Hepatocyte (in vitro differentiated cells): ENCODE results near the gene HLA-B. TPM values are rescaled to one million over a fixed set of nuclear protein-coding genes. Genes with fewer than 3 reads are reported as not detected.

Experiments
- DNase-seq: peaks from one replicate; pipeline ENCODE4 v3.0.0-alpha.2; 2016; ENCODE audit warnings: low spot score
- H2AFZ ChIP-seq: fragments of 200-600 bp; sonication (generic); 2 replicates; pipeline ENCODE4 v1.6.0; 2016; ENCODE audit warnings: antibody characterized with exemption, mild to moderate bottlenecking
- H3K27ac ChIP-seq: fragments of 200-600 bp; sonication (generic); 2 replicates; pipeline ENCODE4 v1.5.1; 2016; ENCODE audit warnings: mild to moderate bottlenecking
- H3K27me3 ChIP-seq: fragments of 200-600 bp; sonication (generic); 2 replicates; pipeline ENCODE4 v1.6.1; 2016
- H3K36me3 ChIP-seq: fragments of 200-600 bp; sonication (generic); replicated peaks from 2 replicates; pipeline ENCODE4 v1.5.1; 2016; ENCODE audit warnings: low read depth; ENCODE audit not compliant: insufficient read depth
- H3K4me1 ChIP-seq: fragments of 200-600 bp; sonication (generic); 2 replicates; pipeline ENCODE4 v1.5.1; 2016; ENCODE audit warnings: mild to moderate bottlenecking, moderate library complexity; ENCODE audit not compliant: insufficient read depth
- H3K4me2 ChIP-seq: fragments of 200-600 bp; sonication (generic); 2 replicates; pipeline ENCODE4 v1.6.0; 2016
- H3K4me3 ChIP-seq: fragments of 200-600 bp; sonication (generic); 2 replicates; pipeline ENCODE4 v1.5.1; 2016; ENCODE audit warnings: mild to moderate bottlenecking
- H3K79me2 ChIP-seq: fragments of 200-600 bp; sonication (generic); 2 replicates; pipeline ENCODE4 v1.6.0; 2017; ENCODE audit warnings: mild to moderate bottlenecking
- H3K9me2 ChIP-seq: fragments of 200-600 bp; sonication (generic); replicated peaks from 2 replicates; pipeline ENCODE4 v1.6.0; 2017; ENCODE audit warnings: mild to moderate bottlenecking; ENCODE audit not compliant: insufficient read depth
- H3K9me3 ChIP-seq: fragments of 200-600 bp; sonication (generic); 2 replicates; pipeline ENCODE4 v1.5.1; 2016; ENCODE audit warnings: low read depth, mild to moderate bottlenecking
- H4K20me1 ChIP-seq: fragments of 200-600 bp; sonication (generic); 2 replicates; pipeline ENCODE4 v1.6.0; 2016; ENCODE audit warnings: mild to moderate bottlenecking; ENCODE audit not compliant: insufficient read depth, poor library complexity, severe bottlenecking
- CTCF ChIP-seq: fragments of 200-600 bp; sonication (generic); IDR thresholded peaks from 2 replicates; pipeline ENCODE4 v1.5.1; 2016; ENCODE audit warnings: antibody characterized with exemption, mild to moderate bottlenecking; ENCODE audit not compliant: poor library complexity
- EZH2 ChIP-seq: fragments of 200-600 bp; sonication (generic); IDR thresholded peaks from 2 replicates; pipeline ENCODE4 v1.6.1; 2016; ENCODE audit warnings: antibody characterized with exemption, mild to moderate bottlenecking, borderline replicate concordance
- EZH2phosphoT487 ChIP-seq: fragments of 200-600 bp; sonication (generic); IDR thresholded peaks from one replicate; pipeline ENCODE4 v1.6.1; 2018; ENCODE audit warnings: antibody characterized with exemption, mild to moderate bottlenecking, low read depth, moderate library complexity; ENCODE audit not compliant: unreplicated experiment, severe bottlenecking
- WGBS: methylation state at CpG from one replicate; pipeline ENCODE4 v1.1.6; 2016; ENCODE audit warnings: low lambda C conversion rate; ENCODE audit errors: missing lambda C conversion rate; 5-methylcytosine and 5-hydroxymethylcytosine counted together
- polyA plus RNA-seq: library from polyadenylated mRNA; unstranded; fragments of >200 nt; fragmentation: Nextera tagmentation; extraction: Ambion mirVana; gene quantifications from 2 replicates; pipeline ENCODE4 v1.2.1, GENCODE V29; 2016
- total RNA-seq: library from RNA; depleted of rRNA; stranded (reverse); fragments of >200 nt; gene quantifications from 2 replicates; pipeline ENCODE4 v1.2.3, GENCODE V29; 2014

HLA-B gene
- total and polyA plus RNA-seq, 2 experiments from 2014 or later: 52.2 to 151 TPM

DNA sequence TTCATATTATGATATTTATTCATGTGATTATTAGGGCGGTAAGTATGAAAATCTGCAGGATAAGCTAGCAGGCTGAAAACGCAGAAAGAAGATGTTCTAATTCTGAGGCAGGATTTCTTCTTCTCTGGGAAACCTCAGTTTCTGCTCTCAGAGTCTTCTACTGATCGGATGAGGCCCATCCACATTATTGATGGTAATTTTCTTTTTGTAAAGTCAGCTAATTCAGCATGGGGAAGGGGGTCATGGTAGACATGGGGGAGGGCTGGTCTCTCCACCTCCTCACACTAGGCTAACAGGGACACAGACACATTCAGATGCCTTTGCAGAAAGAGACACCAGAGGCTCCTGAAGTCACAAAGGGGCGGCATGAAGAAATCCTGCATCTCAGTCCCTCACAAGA lies 24.7 kb upstream of the HLA-B start:
- H3K9me2 ChIP-seq: no peaks in the 10 kb centered on the region
- no peak for TF ChIP-seq EZH2phosphoT487
- no peak for TF ChIP-seq CTCF
- TF ChIP-seq EZH2: no peak
- no peaks in the 10 kb centered on the region for H3K9me3 ChIP-seq
- 63% methylated on average over 4 of the region's 4 CpGs for WGBS
- H3K27me3 ChIP-seq: no peaks in the 10 kb centered on the region
- no peaks in the 10 kb centered on the region for H4K20me1 ChIP-seq
- H3K4me2 ChIP-seq: no peak overlapping the region
- H3K36me3 ChIP-seq: no peaks in the 10 kb centered on the region
- H2AFZ ChIP-seq: no peak overlapping the region
- no peak for DNase-seq
- no peaks in the 10 kb centered on the region for H3K4me1 ChIP-seq
- no peak overlapping the region for H3K4me3 ChIP-seq
- no peaks in the 10 kb centered on the region for H3K79me2 ChIP-seq
- H3K27ac ChIP-seq: no peak overlapping the region

DNA sequence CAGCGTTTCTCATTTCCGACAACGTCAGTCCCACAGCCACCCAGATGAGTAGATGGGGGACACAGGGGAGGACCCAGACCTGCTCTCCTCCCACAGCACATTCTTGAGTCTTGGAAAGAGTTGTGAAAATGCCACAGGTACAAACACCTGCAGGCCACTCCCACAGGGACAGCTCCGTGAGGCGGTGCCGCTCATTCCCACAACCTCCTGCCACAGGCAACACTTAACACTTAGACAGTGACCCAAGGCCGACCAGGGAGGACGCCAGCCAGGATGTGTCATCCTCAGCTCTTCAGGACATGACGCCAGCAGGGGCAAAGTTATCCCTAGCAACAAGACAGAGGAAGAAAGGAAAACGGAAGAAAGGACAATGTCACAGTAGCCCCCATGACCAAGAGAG lies 22.9 kb upstream of the HLA-B start:
- H3K27me3 ChIP-seq: no peaks in the 10 kb centered on the region
- no peak overlapping the region for H3K4me2 ChIP-seq
- TF ChIP-seq EZH2phosphoT487: no peak
- TF ChIP-seq CTCF: no peak
- TF ChIP-seq EZH2: no peak
- no peak overlapping the region for H3K4me3 ChIP-seq
- no peaks in the 10 kb centered on the region for H3K9me2 ChIP-seq
- H3K9me3 ChIP-seq: no peaks in the 10 kb centered on the region
- H4K20me1 ChIP-seq: no peaks in the 10 kb centered on the region
- H2AFZ ChIP-seq: no peak overlapping the region
- DNase-seq: no peak
- H3K27ac ChIP-seq: no peak overlapping the region
- no peaks in the 10 kb centered on the region for H3K79me2 ChIP-seq
- WGBS: 58% methylated on average over 10 of the region's 10 CpGs
- H3K36me3 ChIP-seq: no peaks in the 10 kb centered on the region
- H3K4me1 ChIP-seq: no peaks in the 10 kb centered on the region

- no peak overlapping the region for H3K4me2 ChIP-seq
- no peaks in the 10 kb centered on the region for H3K9me2 ChIP-seq
- H3K27me3 ChIP-seq: no peaks in the 10 kb centered on the region
- H3K36me3 ChIP-seq: no peaks in the 10 kb centered on the region
- H3K27ac ChIP-seq: no peak overlapping the region
- no peaks in the 10 kb centered on the region for H3K9me3 ChIP-seq
- H2AFZ ChIP-seq: no peak overlapping the region
- no peaks in the 10 kb centered on the region for H3K79me2 ChIP-seq
- whole genome bisulfite sequencing: 78% methylated on average over 6 of the region's 6 CpGs
- H4K20me1 ChIP-seq: no peaks in the 10 kb centered on the region
- TF ChIP-seq EZH2 (no peak), CTCF (no peak), EZH2phosphoT487 (no peak)
- no peaks in the 10 kb centered on the region for H3K4me1 ChIP-seq
- no peak overlapping the region for H3K4me3 ChIP-seq
- DNase-seq: no peak
These were observed 21.7 kb upstream of the HLA-B start for GRCh38 chr6:31378721-31379103.
